ENCODE data around the gene SPSB2.
"Not testable (repeated sequence)": the region's sequence is repeated elsewhere in the genome, so short reads cannot be mapped to it uniquely, and the experiment has no call there.

Gene SPSB2

GRCh38 chr12:6909421-6910145, 36.5 kb upstream of the SPSB2 start:
- TF ChIP-seq POLR2A (IDR thresholded peaks at IDR 0.05; ENCODE audit: low read length) (no peak), GATA1 (IDR thresholded peaks at IDR 0.05; ENCODE audit: low read depth, low read length) (no peak)
- DNase-seq = no peak

- DNase-seq = not testable (repeated sequence)
These were observed 35.0 kb upstream of the SPSB2 start for GRCh38 chr12:6908141-6908540.

GRCh38 chr12:6905414-6906040, 32.4 kb upstream of the SPSB2 start:
- no peak for TF ChIP-seq POLR2A (IDR thresholded peaks at IDR 0.05; ENCODE audit: low read length)
- no peak for TF ChIP-seq GATA1 (IDR thresholded peaks at IDR 0.05; ENCODE audit: low read depth, low read length)
- peak; percentile 38 to 58 for DNase-seq

GRCh38 chr12:6904280-6905276, 31.5 kb upstream of the SPSB2 start, which contains the start of gene LRRC23:
TSS of gene LRRC23 (plus strand) at chr12:6904822. CDS start at chr12:6905634, 812 bp downstream.
- DNase-seq = peak; percentile 96 to 97
- TF ChIP-seq GATA1 (IDR thresholded peaks at IDR 0.05; ENCODE audit: low read depth, low read length) (no peak), POLR2A (IDR thresholded peaks at IDR 0.05; ENCODE audit: low read length) (peak; percentile 71)

- DNase-seq = no peak
- TF ChIP-seq POLR2A (IDR thresholded peaks at IDR 0.05; ENCODE audit: low read length) = no peak
- no peak for TF ChIP-seq GATA1 (IDR thresholded peaks at IDR 0.05; ENCODE audit: low read depth, low read length)
These were observed 30.6 kb upstream of the SPSB2 start for GRCh38 chr12:6903722-6904121.

GRCh38 chr12:6902448-6902847, 29.3 kb upstream of the SPSB2 start:
- no peak for DNase-seq
- TF ChIP-seq POLR2A (IDR thresholded peaks at IDR 0.05; ENCODE audit: low read length) = no peak
- TF ChIP-seq GATA1 (IDR thresholded peaks at IDR 0.05; ENCODE audit: low read depth, low read length) = no peak

GRCh38 chr12:6899837-6900519, 26.9 kb upstream of the SPSB2 start:
- peak; percentile 49 to 70 for DNase-seq
- peak; percentile 32 for TF ChIP-seq POLR2A (IDR thresholded peaks at IDR 0.05; ENCODE audit: low read length)
- TF ChIP-seq GATA1 (IDR thresholded peaks at IDR 0.05; ENCODE audit: low read depth, low read length) = no peak

GRCh38 chr12:6899427-6899826, 26.3 kb upstream of the SPSB2 start:
- DNase-seq = no peak
- TF ChIP-seq GATA1 (IDR thresholded peaks at IDR 0.05; ENCODE audit: low read depth, low read length) = no peak
- TF ChIP-seq POLR2A (IDR thresholded peaks at IDR 0.05; ENCODE audit: low read length) = no peak

GRCh38 chr12:6896846-6897435, 23.8 kb upstream of the SPSB2 start:
- TF ChIP-seq GATA1 (IDR thresholded peaks at IDR 0.05; ENCODE audit: low read depth, low read length) (no peak), POLR2A (IDR thresholded peaks at IDR 0.05; ENCODE audit: low read length) (no peak)
- no peak for DNase-seq

GRCh38 chr12:6894321-6894720, 21.2 kb upstream of the SPSB2 start:
- no peak for TF ChIP-seq POLR2A (IDR thresholded peaks at IDR 0.05; ENCODE audit: low read length)
- no peak for TF ChIP-seq GATA1 (IDR thresholded peaks at IDR 0.05; ENCODE audit: low read depth, low read length)
- no peak for DNase-seq

- not testable (repeated sequence) for DNase-seq
These were observed 19.6 kb upstream of the SPSB2 start for GRCh38 chr12:6892683-6893082.

GRCh38 chr12:6891646-6892001, 18.5 kb upstream of the SPSB2 start:
- DNase-seq = no peak
- TF ChIP-seq GATA1 (IDR thresholded peaks at IDR 0.05; ENCODE audit: low read depth, low read length) (no peak), POLR2A (IDR thresholded peaks at IDR 0.05; ENCODE audit: low read length) (no peak)
